NCI-H2107 treated with DMSO at 0.1 percent for 48 hours (cell line): ENCODE results near the gene DXO.
A peak's percentile ranks its signal among the peaks of the same experiment; 100 is the strongest.

Source experiments
- DNase-seq: peaks from one replicate; lab custom pipeline; 2025; ENCODE audit not compliant: unreplicated experiment; lab: John Stamatoyannopoulos, UW

DXO gene

DNA sequence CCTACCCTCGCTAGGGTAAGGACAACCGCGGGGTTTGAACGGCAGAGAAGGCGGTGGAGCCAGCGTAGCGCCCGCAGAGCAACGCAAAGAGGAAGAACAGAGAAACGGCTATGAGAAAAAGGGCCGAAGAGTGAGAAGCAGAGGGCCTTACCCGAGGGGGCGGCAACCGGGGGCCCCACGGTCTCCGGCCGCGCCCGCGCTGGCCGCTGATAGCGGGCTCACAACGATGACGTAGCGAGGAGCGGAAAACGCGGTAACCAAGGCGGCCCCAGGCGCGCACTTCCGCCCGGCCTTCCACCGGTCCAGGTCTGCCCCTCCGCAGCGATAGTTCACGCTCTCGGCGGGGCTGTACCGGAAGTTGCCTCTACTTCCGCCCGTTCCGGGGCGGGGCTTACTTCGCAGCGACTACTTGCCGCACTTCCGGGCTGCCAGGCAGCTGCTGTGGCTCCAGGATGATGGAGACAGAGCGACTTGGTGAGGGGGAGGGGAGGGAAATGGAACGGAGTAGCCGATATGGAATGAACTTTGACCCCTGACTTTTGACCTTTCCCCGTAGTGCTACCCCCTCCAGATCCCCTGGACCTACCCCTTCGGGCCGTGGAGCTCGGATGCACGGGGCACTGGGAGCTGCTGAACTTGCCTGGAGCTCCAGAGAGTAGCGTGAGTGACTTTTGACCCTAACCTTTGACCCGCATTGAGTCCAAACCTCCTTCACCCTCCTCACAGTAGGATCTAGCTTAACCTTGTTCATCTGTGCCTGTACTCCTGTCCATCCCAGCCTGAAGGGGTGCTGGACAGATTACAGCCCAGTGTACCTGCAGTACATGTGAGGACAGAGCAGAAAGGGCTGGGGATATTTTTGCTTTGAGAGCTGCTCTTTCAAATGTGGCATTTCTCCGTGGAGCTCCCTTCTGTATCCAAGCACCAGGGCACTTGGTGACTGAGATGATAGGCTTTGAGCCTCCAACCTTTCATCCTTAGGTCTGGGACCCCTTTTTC lies 12.9 kb downstream of the DXO start, which contains the start of the genes NELFE and SKIC2:
TSS of gene NELFE (minus strand) at position 231 of the 999 bp plus-strand sequence. CDS start 525 bp downstream, outside the sequence.
TSS of gene SKIC2 (plus strand) at position 435 of the 999 bp plus-strand sequence. CDS start at position 453, 18 bp downstream.
- DNase-seq = peak; percentile 64

- DNase-seq = no peak
These were observed 13.6 kb downstream of the DXO start for GRCh38 chr6:31958412-31958740.

- DNase-seq = no peak
These were observed 15.1 kb downstream of the DXO start for GRCh38 chr6:31956796-31957195.

DNA sequence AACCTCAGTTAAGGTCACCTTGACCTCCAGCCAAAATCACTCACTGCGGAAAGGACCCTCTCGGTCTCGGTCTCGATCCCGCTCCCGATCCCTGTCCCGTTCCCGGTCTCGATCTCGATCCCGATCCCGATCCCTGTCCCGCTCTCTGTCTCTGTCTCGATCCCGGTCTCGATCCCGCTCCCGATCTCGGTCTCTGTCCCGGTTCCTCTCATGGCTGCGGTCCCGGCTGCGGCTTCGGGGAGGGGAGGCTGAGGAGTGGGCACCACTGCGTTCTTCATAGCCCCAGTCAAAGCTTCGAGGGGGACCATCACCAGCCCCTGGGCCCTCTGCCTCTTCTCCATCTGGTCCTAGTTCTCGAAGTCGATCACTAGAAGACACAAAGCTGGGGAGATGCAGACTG lies 17.4 kb downstream of the DXO start:
- DNase-seq = no peak

DNA sequence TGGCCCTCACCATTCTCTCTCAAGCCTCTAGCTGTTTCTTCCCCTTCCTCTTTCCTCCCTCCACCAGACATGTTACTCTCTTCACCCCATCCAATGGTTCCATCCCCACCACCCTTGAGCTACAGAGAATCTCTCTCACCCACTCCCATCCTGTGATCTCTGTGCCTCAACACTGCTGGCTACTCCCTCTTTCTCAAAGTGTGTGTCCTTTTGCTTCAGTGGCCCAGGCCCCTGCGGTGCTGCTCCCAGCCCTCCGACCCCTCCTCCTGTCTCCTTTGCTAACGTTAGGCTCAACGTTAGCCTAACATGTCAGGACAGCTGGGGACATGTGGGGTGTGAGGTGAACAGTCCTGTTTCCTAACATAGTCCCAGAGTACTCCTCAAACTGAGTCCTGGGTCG lies 19.0 kb downstream of the DXO start:
- DNase-seq = no peak

GRCh38 chr6:31952140-31952805 lies 19.7 kb downstream of the DXO start:
- DNase-seq = no peak

- no peak for DNase-seq
These were observed 21.9 kb downstream of the DXO start for GRCh38 chr6:31949926-31950548.

GRCh38 chr6:31948753-31949413 lies 23.1 kb downstream of the DXO start:
- DNase-seq = no peak

DNA sequence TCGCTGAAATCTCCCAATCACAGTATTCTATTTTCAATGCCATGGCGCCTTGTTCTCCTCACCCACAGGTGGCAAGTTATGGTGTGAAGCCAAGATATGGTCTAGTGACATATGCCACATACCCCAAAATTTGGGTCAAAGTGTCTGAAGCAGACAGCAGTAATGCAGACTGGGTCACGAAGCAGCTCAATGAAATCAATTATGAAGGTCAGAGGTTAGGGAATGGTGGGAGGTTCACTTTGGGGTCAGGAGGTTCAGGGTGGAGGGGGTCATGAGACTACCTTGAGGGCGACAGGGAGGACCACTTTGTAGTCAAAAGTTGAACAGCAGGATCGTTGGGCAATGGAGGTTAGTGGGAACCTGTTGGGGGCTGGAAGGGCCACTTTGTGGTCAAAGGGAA lies 23.6 kb downstream of the DXO start:
- DNase-seq = no peak

DNA sequence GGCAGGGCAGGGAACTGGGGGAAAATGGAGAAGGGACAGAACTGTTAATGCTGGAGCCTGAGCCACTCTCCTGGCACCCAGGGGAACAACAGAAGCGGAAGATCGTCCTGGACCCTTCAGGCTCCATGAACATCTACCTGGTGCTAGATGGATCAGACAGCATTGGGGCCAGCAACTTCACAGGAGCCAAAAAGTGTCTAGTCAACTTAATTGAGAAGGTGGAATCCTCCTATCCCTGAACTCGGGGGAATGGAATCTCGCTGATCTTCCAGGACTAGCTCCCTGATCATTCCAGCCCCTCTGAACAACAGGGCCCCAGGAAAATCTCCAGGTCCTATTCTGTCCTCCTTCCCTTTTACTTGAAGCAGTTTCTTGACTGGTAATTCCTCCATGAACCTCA lies 24.1 kb downstream of the DXO start:
- no peak for DNase-seq

GRCh38 chr6:31947070-31947675 lies 24.8 kb downstream of the DXO start:
- DNase-seq = no peak

DNA sequence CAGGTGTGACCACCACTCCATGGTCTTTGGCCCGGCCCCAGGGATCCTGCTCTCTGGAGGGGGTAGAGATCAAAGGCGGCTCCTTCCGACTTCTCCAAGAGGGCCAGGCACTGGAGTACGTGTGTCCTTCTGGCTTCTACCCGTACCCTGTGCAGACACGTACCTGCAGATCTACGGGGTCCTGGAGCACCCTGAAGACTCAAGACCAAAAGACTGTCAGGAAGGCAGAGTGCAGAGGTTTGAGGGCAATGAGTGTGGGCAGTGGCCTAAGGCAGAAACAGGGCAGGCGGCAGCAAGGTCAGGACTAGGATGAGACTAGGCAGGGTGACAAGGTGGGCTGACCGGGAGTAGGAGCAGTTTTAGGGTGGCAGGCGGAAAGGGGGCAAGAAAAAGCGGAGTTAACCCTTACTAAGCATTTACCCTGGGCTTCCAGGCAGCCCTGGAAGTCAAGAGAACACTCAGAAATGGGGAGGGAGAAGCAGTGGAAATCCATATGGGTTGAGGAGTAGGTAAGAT lies 25.5 kb downstream of the DXO start:
- DNase-seq = no peak

DNA sequence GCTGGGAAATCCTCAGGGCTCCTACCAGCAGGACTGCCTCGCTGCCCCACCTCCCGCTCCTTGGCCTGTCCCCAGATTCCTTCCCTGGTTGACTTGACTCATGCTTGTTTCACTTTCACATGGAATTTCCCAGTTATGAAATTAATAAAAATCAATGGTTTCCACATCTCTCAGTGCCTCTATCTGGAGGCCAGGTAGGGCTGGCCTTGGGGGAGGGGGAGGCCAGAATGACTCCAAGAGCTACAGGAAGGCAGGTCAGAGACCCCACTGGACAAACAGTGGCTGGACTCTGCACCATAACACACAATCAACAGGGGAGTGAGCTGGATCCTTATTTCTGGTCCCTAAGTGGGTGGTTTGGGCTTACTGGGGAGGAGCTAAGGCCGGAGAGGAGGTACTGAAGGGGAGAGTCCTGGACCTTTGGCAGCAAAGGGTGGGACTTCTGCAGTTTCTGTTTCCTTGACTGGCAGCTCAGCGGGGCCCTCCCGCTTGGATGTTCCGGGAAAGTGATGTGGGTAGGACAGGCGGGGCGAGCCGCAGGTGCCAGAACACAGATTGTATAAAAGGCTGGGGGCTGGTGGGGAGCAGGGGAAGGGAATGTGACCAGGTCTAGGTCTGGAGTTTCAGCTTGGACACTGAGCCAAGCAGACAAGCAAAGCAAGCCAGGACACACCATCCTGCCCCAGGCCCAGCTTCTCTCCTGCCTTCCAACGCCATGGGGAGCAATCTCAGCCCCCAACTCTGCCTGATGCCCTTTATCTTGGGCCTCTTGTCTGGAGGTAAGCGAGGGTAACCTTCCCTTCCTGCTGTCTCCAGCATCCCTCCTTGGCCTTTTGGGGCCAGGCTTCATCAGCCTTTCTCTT lies 26.2 kb downstream of the DXO start, which contains the start of gene CFB:
TSS of gene CFB (plus strand) at position 589 of the 863 bp plus-strand sequence. CDS start at position 716, 127 bp downstream.
- DNase-seq = no peak

- no peak for DNase-seq
These were observed 26.8 kb downstream of the DXO start for GRCh38 chr6:31945154-31945506.

DNA sequence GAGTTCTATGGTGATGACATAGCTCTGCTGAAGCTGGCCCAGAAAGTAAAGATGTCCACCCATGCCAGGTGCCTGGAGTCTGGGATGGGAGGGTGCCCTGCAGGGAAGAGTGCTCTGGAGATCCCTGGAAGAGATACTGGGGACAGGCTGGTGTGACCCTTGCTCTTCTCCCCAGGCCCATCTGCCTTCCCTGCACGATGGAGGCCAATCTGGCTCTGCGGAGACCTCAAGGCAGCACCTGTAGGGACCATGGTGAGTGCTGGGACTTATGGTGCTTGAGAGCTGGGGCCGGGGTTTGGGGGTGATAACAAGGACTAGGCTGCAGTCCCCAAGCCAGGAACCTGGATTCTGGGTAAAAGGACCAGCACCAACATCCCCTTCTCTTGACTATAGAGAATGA lies 28.2 kb downstream of the DXO start:
- DNase-seq = no peak

DNA sequence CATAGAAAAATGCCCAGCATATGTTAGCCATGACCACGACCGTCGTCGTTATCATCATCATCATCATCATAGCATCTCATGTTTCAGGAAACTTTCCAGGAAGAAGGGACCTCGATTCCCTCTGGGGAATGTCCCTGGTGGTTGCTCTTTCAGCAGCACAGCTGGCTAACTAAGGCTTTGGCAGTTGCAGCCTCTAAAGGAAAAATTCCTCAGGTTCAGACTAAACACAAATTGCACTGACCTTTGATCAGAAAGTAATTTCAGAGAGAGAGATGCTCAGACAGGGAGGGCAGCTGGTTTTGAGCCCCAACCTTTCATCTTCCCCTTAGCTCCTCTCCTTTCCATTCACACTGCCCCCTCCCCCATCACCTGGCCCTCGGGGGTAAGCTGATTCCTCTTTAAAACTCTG lies 31.7 kb downstream of the DXO start:
- DNase-seq = no peak

- no peak for DNase-seq
These were observed 36.1 kb downstream of the DXO start for GRCh38 chr6:31935823-31936222.

DNA sequence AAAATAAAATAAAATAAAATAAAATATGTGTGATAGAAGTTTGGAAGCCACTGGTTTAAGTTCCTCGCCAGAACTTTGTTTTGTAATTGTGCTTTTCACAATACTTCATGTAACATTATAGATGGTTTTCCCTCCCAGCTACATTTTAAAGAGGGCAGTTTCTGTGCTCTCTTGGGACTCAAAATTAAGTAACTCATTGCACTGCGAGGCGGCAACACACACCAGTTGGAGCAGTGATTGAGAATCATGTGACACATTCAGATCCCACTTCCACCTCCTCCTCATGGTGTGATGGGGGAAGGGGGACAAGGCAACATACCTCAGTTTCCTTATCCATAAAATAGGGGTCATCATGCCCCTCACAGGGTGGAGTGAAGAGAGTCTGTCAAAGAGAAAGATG lies 36.9 kb downstream of the DXO start:
- DNase-seq = no peak

- no peak for DNase-seq
These were observed 38.4 kb downstream of the DXO start for GRCh38 chr6:31933537-31933936.
